Neural progenitor cell (in vitro differentiated cells): ENCODE data around the gene CELF4. TPM values are rescaled to one million over a fixed set of nuclear protein-coding genes. Genes with fewer than 3 reads are reported as not detected.

Experiments used
- DNase-seq: peaks from one replicate; pipeline ENCODE4 v3.0.0-alpha.2; 2016; ENCODE audit warnings: low spot score
- H2AFZ ChIP-seq: fragments of 200-600 bp; sonication (generic); replicated peaks from 2 replicates; pipeline ENCODE4 v1.6.1; 2016; ENCODE audit warnings: antibody characterized with exemption
- H3F3A ChIP-seq: fragments of 200-600 bp; sonication (generic); 2 replicates; pipeline ENCODE4 v1.6.1; 2016; ENCODE audit warnings: antibody characterized with exemption, low read depth
- H3K27ac ChIP-seq: fragments of 200-600 bp; sonication (generic); 2 replicates; pipeline ENCODE4 v1.5.1; 2016; ENCODE audit warnings: mild to moderate bottlenecking
- H3K27me3 ChIP-seq: fragments of 200-600 bp; sonication (generic); 2 replicates; pipeline ENCODE4 v1.6.1; 2016; ENCODE audit warnings: mild to moderate bottlenecking, moderate library complexity
- H3K36me3 ChIP-seq: fragments of 200-600 bp; sonication (generic); 2 replicates; pipeline ENCODE4 v1.5.1; 2016
- H3K4me1 ChIP-seq: fragments of 200-600 bp; sonication (generic); 2 replicates; pipeline ENCODE4 v1.6.1; 2016; ENCODE audit warnings: mixed run types
- H3K4me2 ChIP-seq: fragments of 200-600 bp; sonication (generic); 2 replicates; pipeline ENCODE4 v1.6.1; 2016
- H3K4me3 ChIP-seq: fragments of 200-600 bp; sonication (generic); 2 replicates; pipeline ENCODE4 v1.5.1; 2016
- H3K79me2 ChIP-seq: fragments of 200-600 bp; sonication (generic); 2 replicates; pipeline ENCODE4 v1.6.1; 2016; ENCODE audit warnings: low read depth
- H3K9ac ChIP-seq: fragments of 200-600 bp; sonication (generic); 2 replicates; pipeline ENCODE4 v1.6.1; 2016
- H3K9me3 ChIP-seq: fragments of 200-600 bp; sonication (generic); 2 replicates; pipeline ENCODE4 v1.5.1; 2016; ENCODE audit warnings: low read depth
- H4K20me1 ChIP-seq: fragments of 200-600 bp; sonication (generic); 2 replicates; pipeline ENCODE4 v1.6.1; 2016; ENCODE audit warnings: low read depth
- H3K27ac Mint-ChIP-seq: 3 replicates; pipeline ENCODE4 v1.8.0; 2021; ENCODE audit warnings: mixed read lengths
- H3K27me3 Mint-ChIP-seq: 2 replicates; pipeline ENCODE4 v1.8.0; 2022; ENCODE audit warnings: low read depth, mild to moderate bottlenecking, inconsistent platforms, moderate library complexity, mixed read lengths; ENCODE audit not compliant: insufficient read depth
- H3K36me3 Mint-ChIP-seq: 3 replicates; pipeline ENCODE4 v1.8.0; 2021; ENCODE audit warnings: mixed read lengths
- H3K4me1 Mint-ChIP-seq: 3 replicates; pipeline ENCODE4 v1.8.0; 2021; ENCODE audit warnings: mixed read lengths
- H3K4me3 Mint-ChIP-seq: 3 replicates; pipeline ENCODE4 v1.8.0; 2021; ENCODE audit warnings: mild to moderate bottlenecking, moderate library complexity, mixed read lengths
- H3K9me3 Mint-ChIP-seq: 3 replicates; pipeline ENCODE4 v1.8.0; 2020; ENCODE audit warnings: mixed read lengths
- CTCF ChIP-seq: fragments of 200-600 bp; sonication (generic); IDR thresholded peaks from 2 replicates; pipeline ENCODE4 v1.5.1; 2017; ENCODE audit warnings: antibody characterized with exemption, mild to moderate bottlenecking
- EZH2 ChIP-seq: fragments of 200-600 bp; sonication (generic); IDR thresholded peaks from 2 replicates; pipeline ENCODE4 v1.6.1; 2017; ENCODE audit warnings: antibody characterized with exemption, mild to moderate bottlenecking, moderate library complexity
- EZH2phosphoT487 ChIP-seq: fragments of 200-600 bp; sonication (generic); IDR thresholded peaks from 2 replicates; pipeline ENCODE4 v1.6.1; 2017; ENCODE audit warnings: antibody characterized with exemption
- total RNA-seq: library from RNA; depleted of rRNA; stranded (reverse); fragments of >200 nt; gene quantifications from 2 replicates; pipeline ENCODE4 v1.2.3, GENCODE V29; 2015; ENCODE audit warnings: low replicate concordance

CELF4 gene
- total RNA-seq, 1 donor from 2014 or later, result 1.8 TPM

- H3K4me1 ChIP-seq, result peaks cover 2% of the 10 kb centered on the region
- Mint-ChIP-seq H3K27me3 (peaks cover 21% of the 10 kb centered on the region), H3K27ac (no peak overlapping the region)
Observed at GRCh38 chr18:37398248-37398920, 167.2 kb downstream of the CELF4 start.

GRCh38 chr18:37397814-37398213 lies 167.8 kb downstream of the CELF4 start:
- H3K27ac ChIP-seq, result no peak overlapping the region
- no peaks in the 10 kb centered on the region for H3K79me2 ChIP-seq
- H3K4me2 ChIP-seq, result no peak overlapping the region
- no peaks in the 10 kb centered on the region for H3F3A ChIP-seq
- H3K4me1 ChIP-seq, result peaks cover 6% of the 10 kb centered on the region
- DNase-seq, result no peak
- no peak overlapping the region for H3K4me3 Mint-ChIP-seq
- H3K4me3 ChIP-seq, result no peak overlapping the region
- no peak overlapping the region for H3K9ac ChIP-seq
- peaks cover 13% of the 10 kb centered on the region for H3K4me1 Mint-ChIP-seq
- no peaks in the 10 kb centered on the region for H3K36me3 Mint-ChIP-seq
- no peak overlapping the region for H2AFZ ChIP-seq
- H3K9me3 Mint-ChIP-seq, result no peaks in the 10 kb centered on the region
- H3K27ac Mint-ChIP-seq, result no peak overlapping the region
- TF ChIP-seq EZH2, result no peak
- no peak for TF ChIP-seq EZH2phosphoT487
- no peak for TF ChIP-seq CTCF
- H4K20me1 ChIP-seq, result no peaks in the 10 kb centered on the region
- no peaks in the 10 kb centered on the region for H3K36me3 ChIP-seq
- H3K27me3 ChIP-seq, result peaks cover 23% of the 10 kb centered on the region
- no peaks in the 10 kb centered on the region for H3K9me3 ChIP-seq
- H3K27me3 Mint-ChIP-seq, result peaks cover 24% of the 10 kb centered on the region

More at GRCh38 chr18:37398248-37398920, 167.2 kb downstream of the CELF4 start:
- H3K4me3 Mint-ChIP-seq, result no peak overlapping the region
- Histone ChIP-seq H3K36me3 (no peaks in the 10 kb centered on the region), H4K20me1 (no peaks in the 10 kb centered on the region), H2AFZ (no peak overlapping the region), H3K4me2 (no peak overlapping the region), H3K79me2 (no peaks in the 10 kb centered on the region), H3K9me3 (no peaks in the 10 kb centered on the region), H3K4me3 (no peak overlapping the region), H3K27me3 (peaks cover 17% of the 10 kb centered on the region), H3K9ac (no peak overlapping the region), H3K27ac (no peak overlapping the region), H3F3A (no peaks in the 10 kb centered on the region)
- no peaks in the 10 kb centered on the region for H3K9me3 Mint-ChIP-seq
- DNase-seq, result no peak
- peaks cover 12% of the 10 kb centered on the region for H3K4me1 Mint-ChIP-seq
- TF ChIP-seq EZH2 (no peak), CTCF (no peak), EZH2phosphoT487 (no peak)
- H3K36me3 Mint-ChIP-seq, result no peaks in the 10 kb centered on the region

- no peak overlapping the region for H3K4me2 ChIP-seq
- no peaks in the 10 kb centered on the region for H3K36me3 ChIP-seq
- no peak for TF ChIP-seq EZH2phosphoT487
- TF ChIP-seq EZH2, result no peak
- TF ChIP-seq CTCF, result no peak
- Mint-ChIP-seq H3K4me1 (peaks cover 10% of the 10 kb centered on the region), H3K27me3 (peaks cover 23% of the 10 kb centered on the region), H3K27ac (no peak overlapping the region), H3K36me3 (no peaks in the 10 kb centered on the region), H3K4me3 (no peak overlapping the region), H3K9me3 (no peaks in the 10 kb centered on the region)
- no peaks in the 10 kb centered on the region for H3K9me3 ChIP-seq
- no peak overlapping the region for H2AFZ ChIP-seq
- no peaks in the 10 kb centered on the region for H3F3A ChIP-seq
- H3K4me3 ChIP-seq, result no peak overlapping the region
- peaks cover 6% of the 10 kb centered on the region for H3K4me1 ChIP-seq
- H3K27me3 ChIP-seq, result peaks cover 30% of the 10 kb centered on the region
- no peak overlapping the region for H3K9ac ChIP-seq
- H4K20me1 ChIP-seq, result no peaks in the 10 kb centered on the region
- no peak overlapping the region for H3K27ac ChIP-seq
- DNase-seq, result no peak
- no peaks in the 10 kb centered on the region for H3K79me2 ChIP-seq
Observed at GRCh38 chr18:37396971-37397720, 168.5 kb downstream of the CELF4 start.
